ENCODE results near the gene ZKSCAN7.
"Not testable (repeated sequence)": the region's sequence is repeated elsewhere in the genome, so short reads cannot be mapped to it uniquely, and the experiment has no call there.

The ZKSCAN7 gene

DNA sequence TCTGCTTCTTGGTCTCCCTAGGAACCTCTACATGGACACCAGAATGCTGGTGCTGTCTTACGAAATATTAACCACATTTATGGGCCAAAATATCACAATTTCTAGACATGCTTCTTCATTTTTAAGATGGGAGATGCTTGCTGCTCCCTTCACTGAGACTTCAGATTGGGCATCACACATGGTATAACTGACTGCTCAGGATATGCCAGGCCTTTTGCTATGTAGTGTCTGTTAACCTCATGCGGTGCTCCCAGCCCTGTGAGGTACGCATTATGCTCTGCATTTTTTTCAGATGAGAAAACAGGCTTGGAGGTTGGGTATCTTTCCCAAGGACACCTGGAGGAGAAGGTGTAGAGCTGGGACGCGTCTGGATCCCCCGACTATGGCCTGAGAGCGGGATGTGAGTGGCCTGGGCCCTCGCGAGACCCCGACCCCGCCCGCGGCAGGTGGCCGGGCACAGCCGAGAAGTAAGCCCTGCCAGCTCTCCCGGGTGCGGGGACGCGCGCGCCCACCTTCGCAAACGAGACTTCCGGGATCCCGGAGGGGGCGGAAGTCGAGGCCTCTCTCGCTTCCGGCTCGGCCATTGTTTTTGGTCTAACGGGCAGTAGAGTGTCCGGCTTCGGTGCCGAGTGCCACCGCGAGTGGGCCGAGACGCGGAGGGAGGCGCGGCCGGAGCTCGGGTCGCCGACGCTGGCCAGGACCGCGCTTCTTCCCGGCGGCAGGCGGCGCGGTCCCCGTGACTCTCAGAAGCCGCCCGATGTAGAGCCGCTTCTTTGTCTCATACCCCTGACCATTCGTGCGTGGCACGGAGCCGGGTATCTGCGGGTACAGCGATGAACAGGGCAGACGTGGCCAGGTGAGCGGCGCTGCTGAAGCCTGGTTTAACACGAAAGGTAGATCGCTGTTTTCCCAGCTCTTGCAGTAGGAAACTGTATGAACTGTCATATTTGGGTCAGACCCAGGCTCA, at the start of gene ZKSCAN7:
ZKSCAN7 (plus strand) TSS at position 568 of the 967 bp plus-strand sequence. CDS start 1,855 bp downstream, outside the sequence.
- DNase-seq = peak; percentile 70

DNA sequence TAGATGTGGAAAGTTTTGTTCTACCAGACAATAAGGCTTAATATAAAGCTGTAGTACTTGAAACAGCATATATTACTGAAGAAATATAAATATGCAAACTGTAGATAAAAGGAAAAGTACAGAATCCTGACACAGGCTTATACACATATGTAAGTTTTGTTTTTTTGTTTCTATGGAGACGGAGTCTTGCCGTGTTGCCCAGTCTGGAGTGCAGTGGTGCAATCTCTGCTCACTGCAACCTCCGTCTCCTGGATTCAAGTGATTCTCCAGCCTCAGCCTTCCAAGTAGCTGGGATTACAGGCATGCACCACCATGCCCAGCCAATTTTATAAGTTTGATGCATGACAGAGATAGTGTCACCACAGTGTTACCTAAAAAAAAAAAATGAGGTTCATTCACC, 48.4 kb upstream of the ZKSCAN7 start:
- no peak for DNase-seq

DNA sequence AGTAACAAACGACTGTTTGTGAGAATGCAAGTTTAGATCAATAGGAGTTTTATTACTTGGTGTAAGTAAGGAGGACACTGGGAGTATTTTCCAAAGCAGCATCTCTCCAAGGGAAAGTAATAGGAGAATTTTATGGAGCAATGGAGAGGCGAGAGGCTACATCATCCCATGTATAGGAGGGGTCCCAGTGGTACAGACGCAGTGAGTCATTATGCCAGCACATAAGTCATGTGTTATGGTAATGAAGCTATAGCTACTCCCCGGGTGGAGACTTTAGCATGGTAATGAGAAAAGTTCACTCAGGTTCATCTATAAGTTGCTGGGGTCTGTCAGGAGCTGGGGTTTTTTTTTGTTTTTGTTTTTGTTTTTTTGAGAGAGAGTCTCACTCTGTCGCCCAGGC, 48.0 kb upstream of the ZKSCAN7 start:
- DNase-seq = no peak

DNA sequence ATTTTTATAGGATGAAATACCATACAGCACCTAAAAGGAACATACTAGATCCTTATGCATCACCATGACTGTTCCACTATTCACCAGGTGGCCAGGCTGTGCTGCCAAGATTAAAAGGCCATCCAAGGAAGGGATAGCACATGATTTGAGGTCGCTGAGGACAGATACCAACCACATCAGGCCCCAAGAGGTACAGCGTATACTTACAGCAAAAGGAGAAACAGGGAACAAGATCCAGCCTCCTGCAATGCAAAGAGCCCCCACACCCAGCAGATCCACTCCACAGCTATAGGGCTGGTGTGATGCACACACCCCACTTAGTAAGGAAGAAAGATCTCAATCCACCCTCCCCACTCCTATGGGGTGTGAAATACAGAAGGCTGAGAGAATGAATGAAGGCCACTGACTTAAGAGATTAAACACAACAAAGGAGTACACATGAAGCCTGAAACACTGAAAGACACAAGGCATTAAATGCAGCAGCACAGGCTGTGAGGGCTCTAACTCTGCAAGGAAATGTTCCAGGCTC, 45.5 kb upstream of the ZKSCAN7 start:
- peak; percentile 9 for DNase-seq

DNA sequence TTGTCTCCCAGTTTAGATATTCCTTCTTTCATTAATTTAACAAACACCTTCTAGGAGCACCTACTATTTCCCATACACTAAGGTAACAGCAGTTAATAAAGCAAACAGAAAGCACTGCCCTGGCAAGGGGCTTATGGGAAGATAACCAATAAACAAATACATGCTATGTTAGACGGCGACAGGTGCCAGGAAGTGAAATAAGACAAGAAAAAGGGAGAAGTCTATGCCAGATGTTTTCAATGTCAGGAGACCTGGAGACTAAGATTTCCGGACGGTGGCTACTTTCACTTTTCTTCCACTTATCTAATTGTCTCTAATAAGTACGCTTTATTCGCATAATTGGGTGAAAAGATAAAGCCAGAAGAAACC, 45.0 kb upstream of the ZKSCAN7 start:
- DNase-seq = no peak

DNA sequence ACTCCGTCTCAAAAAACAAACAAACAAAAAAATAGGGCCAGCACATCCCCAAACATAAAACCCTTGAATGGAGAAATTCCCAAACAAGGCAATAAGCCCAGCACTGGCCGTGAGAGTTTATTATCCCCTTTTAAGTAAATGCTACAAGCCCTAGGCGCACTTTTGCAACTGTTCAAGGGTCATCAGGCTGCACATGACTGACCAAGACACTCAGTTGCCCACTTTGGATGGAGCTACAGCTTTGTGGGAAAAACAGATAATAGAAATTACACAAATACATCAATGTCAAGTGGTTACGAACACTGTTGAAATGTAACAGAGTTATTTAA, 43.8 kb upstream of the ZKSCAN7 start:
- no peak for DNase-seq

DNA sequence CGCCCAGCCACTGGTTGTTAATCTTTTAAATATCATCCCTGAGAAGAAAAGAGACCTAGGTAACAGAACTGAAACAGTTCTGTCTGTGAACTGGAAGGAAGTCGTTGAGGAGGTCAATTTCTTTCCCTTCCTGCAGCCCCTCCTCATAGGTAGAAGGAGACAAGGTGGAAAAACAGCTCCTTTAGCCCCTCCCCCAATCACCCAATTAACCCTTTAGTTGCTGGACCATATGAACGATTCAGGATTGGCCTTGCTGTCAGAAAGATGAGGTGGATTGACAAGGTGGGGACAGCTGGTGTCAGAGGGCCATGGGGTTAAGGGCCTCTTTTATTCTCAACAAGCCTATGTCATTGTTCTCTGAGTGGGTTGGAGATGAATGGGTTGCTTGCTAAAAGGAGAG, 41.5 kb upstream of the ZKSCAN7 start:
- no peak for DNase-seq

- DNase-seq = no peak
These were observed 38.8 kb upstream of the ZKSCAN7 start for GRCh38 chr3:44516230-44516629.

DNA sequence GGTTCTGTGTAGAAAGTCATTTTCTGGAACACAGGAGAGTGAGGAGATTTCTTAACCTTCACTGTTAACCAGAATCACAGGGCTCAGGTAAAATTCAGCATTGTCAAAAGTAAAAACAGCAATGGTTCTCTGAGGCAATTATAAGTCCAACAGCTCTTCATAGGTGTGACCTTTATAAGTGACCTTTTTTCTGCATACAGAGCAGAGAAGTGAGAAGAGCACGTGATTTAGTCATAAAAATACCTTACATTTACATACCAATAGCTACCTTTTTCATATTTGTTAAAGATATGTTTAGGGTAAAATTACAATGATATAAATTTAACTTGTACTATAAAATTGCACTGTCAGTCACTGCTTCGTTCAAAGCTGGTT, 36.2 kb upstream of the ZKSCAN7 start:
- DNase-seq = no peak

DNA sequence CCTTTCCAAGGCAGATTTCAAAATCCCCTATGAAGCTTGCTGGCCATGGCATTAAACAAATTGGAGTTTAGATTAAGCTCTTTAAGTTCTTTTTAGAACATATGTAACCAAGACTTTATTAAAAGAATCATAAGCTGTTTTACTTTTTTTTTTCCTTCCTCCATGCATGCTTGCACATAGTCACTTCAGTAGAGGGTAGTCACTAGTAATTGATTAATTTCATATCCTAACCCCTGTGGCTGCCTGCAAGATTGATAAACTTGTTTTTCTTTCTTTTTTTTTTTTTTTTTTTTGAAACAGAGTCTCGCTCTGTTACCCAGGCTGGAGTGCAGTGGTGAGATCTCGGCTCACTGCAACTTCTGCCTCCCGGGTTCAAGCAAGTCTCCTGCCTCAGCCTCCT, 33.3 kb upstream of the ZKSCAN7 start:
- DNase-seq = no peak

- DNase-seq = no peak
These were observed 32.5 kb upstream of the ZKSCAN7 start for GRCh38 chr3:44522494-44522933.

DNA sequence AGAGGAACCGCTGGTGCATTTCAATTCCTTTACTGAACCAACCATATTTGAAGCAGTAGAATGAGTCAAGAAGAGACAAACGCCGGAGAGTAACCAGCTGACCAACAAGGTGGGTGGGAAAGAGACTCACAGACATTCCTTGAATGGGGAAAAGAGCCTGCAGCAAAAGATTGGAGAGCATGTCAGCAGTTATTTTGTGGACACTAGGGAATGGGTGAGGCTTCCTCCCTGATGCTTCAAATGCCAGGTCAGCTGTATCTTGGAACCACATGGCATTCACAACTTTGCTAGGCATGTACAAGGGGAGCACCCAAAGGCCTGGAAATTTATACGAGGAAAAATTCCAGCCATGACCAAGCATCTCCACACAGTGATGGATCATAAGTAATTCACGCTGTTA, 29.9 kb upstream of the ZKSCAN7 start:
- DNase-seq = no peak

- DNase-seq = peak; percentile 37
These were observed 25.1 kb upstream of the ZKSCAN7 start for GRCh38 chr3:44529927-44530326.

DNA sequence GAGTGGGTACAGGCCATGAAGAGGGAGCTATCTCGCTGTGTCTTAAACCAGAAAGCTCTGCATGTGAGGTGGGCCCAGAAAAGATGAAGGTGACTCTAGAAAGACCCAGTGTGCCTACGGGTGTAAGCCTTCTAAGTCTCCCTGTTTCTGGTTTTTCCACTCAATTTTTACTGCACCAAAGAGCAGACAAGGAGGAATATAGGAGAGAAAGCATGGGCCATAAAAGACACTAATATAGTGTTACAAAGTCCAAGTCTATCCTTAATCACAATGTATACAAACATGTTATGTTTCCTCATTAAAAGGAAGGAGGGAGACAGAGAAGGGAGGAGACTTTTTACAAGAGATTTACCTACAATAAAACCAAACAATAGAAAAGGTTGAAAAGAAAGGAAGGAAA, 24.1 kb upstream of the ZKSCAN7 start:
- no peak for DNase-seq

- DNase-seq = not testable (repeated sequence)
These were observed 20.3 kb upstream of the ZKSCAN7 start for GRCh38 chr3:44534659-44535058.

- no peak for DNase-seq
These were observed 19.6 kb upstream of the ZKSCAN7 start for GRCh38 chr3:44535364-44535763.

GRCh38 chr3:44544811-44545210, 10.2 kb upstream of the ZKSCAN7 start:
- DNase-seq = not testable (repeated sequence)

DNA sequence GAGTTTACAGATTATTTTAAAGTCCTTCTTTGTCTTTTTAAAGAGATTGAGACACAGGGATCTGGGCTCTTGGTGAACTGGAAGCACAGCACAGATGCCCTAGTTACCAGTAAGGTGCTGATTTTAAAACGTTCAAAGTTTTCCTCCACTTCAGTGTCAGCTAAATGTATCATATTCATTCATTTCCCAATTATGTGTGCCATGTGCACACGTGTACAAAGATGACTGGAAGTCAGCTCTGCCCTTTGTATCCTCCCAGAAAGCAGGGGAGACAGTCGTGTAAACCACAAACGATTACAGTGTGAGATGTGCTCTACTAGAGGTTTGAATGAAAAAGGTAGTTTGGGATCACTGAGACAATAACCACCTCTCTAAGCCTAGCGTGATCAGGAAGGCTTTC, 730 bp downstream of the ZKSCAN7 start:
- DNase-seq = no peak

DNA sequence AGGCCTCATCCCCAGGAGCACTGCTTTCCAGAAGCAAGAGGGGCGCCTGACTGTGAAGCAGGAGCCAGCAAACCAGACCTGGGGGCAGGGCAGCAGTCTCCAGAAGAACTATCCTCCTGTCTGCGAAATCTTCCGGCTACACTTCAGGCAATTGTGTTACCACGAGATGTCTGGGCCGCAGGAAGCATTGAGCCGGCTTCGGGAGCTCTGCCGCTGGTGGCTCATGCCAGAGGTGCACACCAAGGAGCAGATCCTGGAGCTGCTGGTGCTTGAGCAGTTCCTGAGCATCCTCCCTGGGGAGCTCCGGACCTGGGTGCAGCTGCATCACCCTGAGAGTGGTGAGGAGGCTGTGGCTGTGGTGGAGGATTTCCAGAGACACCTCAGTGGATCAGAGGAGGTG, 2.1 kb downstream of the ZKSCAN7 start:
- no peak for DNase-seq

GRCh38 chr3:44561076-44561475, 6.1 kb downstream of the ZKSCAN7 start:
- DNase-seq = no peak

DNA sequence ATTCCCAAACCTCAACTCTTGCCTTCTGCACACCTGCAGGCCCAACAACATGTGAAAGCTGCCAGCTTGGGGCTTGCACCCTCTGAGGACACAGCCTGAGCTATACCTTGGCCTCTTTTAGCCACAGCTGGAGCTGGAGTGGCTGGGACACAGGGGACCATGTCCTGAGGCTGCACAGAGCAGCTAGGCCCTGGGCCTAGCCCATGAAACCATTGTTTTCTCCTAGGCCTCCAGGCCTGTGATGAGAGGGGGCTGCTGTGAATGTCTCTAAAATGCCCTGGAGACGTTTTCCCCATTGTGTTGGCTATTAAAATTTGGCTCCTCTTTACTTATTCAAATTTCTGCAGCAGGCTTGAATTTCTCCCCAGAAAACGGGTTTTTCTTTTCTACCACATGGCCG, 7.2 kb downstream of the ZKSCAN7 start:
- no peak for DNase-seq

DNA sequence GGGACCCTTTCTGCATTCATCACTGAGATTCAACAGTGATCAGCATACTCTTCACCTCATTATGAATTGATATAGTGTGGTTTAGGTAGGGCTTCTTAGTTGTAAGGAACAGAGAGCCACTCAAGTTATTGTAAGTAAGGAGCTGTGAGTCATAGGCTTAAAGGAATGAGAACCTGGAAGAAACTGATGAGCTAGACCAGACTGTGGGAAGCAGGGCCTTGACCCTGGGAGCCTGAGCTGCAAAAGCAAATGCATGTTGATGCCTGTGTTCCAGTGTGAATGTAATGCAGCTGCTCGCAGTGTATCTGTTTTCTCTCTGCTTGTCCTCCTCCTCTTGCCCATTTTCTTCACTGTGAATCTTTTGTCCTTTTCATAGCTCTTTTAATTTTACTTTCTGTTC, 13.6 kb downstream of the ZKSCAN7 start:
- no peak for DNase-seq

DNA sequence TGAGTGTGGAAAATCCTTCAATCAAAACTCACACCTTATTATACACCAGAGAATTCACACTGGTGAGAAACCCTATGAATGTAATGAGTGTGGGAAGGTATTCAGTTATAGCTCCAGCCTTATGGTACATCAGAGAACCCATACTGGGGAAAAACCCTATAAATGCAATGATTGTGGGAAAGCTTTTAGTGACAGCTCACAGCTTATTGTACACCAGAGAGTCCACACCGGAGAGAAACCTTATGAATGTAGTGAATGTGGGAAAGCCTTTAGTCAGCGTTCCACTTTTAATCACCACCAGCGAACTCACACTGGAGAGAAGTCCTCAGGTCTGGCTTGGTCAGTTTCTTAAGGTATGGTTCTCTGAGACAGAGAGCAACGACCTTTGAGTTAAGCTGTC, 16.0 kb downstream of the ZKSCAN7 start:
- DNase-seq = no peak

GRCh38 chr3:44576613-44577012, 21.6 kb downstream of the ZKSCAN7 start:
- DNase-seq = no peak

Data from stimulated activated CD4-positive, alpha-beta T cell treated with anti-CD3 and anti-CD28 coated beads, Interleukin-15, amount 100 ng/mL, for 24 hours (primary cell).